OCI-LY7 (cell line): ENCODE measurements around the gene CYP46A1.

Source experiments
- EZH2phosphoT487 ChIP-seq: fragments of 200-600 bp; sonication (generic); IDR thresholded peaks from 2 replicates; pipeline ENCODE4 v1.6.1; 2018; ENCODE audit warnings: low read depth, borderline replicate concordance, mild to moderate bottlenecking, mixed run types, antibody characterized with exemption, low read length, moderate library complexity, mixed read lengths
- TF ChIP-seq, protein P1 (sequence below): fragments of 200-600 bp; sonication (generic); conservative IDR thresholded peaks from 2 replicates; pipeline ENCODE4 v1.5.1; 2014; ENCODE audit warnings: mild to moderate bottlenecking, antibody characterized with exemption, low read length, moderate library complexity, mixed read lengths

DNA sequence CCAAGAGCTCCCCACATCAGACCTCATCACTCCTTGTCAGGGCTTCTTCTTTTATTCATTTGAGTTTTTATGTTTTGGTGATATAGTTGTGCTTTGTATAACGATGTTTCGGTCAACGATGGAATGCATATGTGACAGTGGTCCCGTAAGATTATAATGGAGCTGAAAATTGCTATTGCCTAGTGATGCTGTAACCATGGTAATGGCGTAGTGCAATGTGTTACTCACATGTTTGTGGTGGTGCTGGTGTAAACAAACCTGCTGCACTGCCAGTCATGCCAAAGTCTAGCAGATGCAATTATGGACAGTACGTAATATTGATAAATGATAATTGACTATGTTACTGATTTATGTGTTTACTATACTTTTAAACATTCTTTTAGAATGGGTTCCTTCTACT lies 16.3 kb downstream of the CYP46A1 start:
- TF ChIP-seq, protein P1, sequence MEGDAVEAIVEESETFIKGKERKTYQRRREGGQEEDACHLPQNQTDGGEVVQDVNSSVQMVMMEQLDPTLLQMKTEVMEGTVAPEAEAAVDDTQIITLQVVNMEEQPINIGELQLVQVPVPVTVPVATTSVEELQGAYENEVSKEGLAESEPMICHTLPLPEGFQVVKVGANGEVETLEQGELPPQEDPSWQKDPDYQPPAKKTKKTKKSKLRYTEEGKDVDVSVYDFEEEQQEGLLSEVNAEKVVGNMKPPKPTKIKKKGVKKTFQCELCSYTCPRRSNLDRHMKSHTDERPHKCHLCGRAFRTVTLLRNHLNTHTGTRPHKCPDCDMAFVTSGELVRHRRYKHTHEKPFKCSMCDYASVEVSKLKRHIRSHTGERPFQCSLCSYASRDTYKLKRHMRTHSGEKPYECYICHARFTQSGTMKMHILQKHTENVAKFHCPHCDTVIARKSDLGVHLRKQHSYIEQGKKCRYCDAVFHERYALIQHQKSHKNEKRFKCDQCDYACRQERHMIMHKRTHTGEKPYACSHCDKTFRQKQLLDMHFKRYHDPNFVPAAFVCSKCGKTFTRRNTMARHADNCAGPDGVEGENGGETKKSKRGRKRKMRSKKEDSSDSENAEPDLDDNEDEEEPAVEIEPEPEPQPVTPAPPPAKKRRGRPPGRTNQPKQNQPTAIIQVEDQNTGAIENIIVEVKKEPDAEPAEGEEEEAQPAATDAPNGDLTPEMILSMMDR: no peak
- no peak for TF ChIP-seq EZH2phosphoT487
